ENCODE data around the gene ZNF568. TPM values are rescaled to one million over a fixed set of nuclear protein-coding genes. Genes with fewer than 3 reads are reported as not detected.

Gene ZNF568
- total RNA-seq: 6.5 and 7.7 TPM in 2 replicates

DNA sequence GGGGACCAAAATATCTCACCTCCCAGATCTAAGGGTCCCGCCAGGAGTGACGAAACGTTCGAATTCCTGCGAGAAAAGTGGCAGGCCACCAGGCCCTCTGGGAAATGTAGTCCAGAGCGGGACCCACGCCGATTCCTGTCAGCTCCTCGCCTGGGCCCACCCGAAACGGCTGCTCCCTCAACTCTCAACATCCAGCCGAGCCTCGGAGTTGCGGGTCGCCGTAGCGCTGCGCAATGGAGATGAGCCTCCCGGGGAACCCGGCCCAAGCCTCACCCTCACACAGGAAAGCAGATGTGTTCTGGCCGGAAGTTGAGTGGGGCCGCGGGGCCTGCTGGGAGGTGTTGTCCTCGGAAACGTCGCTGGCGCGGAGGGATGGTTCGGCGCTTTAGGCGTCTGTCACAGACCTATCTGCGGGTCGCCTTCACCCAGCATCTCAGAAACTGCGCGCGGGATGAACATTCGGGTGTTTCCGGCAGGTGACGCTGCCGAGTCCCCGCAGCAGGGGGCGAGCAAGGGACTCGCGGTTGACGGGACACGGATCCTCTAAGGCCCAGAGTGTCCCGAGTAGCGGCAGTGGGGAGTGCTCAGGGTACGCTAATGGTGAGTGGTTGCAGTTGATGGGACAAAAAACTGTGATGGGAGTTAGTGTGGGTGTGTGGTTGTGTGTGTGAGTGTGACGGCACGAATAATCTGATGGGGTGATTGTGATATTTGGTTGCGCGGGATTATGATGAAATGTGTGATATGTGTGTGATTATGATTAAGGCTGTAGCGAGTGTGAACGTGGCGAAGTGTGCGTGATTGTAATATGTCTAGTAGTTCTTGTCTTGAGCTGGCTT lies at the start of gene ZNF568, which contains the start of gene ZNF829:
Gene ZNF568, plus strand, starts transcription at position 341 of the 839 bp plus-strand sequence. CDS start 6,439 bp downstream, outside the sequence.
Gene ZNF829, minus strand, starts transcription at position 300 of the 839 bp plus-strand sequence. CDS start 1,124 bp downstream, outside the sequence.

Other genes with a start within 250 kb of the ZNF568 start
- 4.6 and 7.2 TPM in 2 replicates for gene ZNF461, start 249.5 kb upstream of the ZNF568 start, total RNA-seq
- 5.6 and 7.6 TPM in 2 replicates for gene ZNF567, start 228.7 kb upstream of the ZNF568 start, total RNA-seq
- 4.9 and 6.5 TPM in 2 replicates for gene ZNF850, start 143.5 kb upstream of the ZNF568 start, total RNA-seq
- gene ZNF790, start 77.9 kb upstream of the ZNF568 start, total RNA-seq: 6.5 and 8.4 TPM in 2 replicates
- gene ZNF345, start 65.5 kb upstream of the ZNF568 start, total RNA-seq: 3.3 and 3.8 TPM in 2 replicates
- 1.3 and 2.3 TPM in 2 replicates for gene ZNF829, start within 50 bp of the ZNF568 start, total RNA-seq
- gene ZNF420, start 162.1 kb downstream of the ZNF568 start, total RNA-seq: 2.9 and 7.0 TPM in 2 replicates

Data from vein endothelial cell (primary cell).